NCI-H1417 treated with DMSO at 0.1 percent for 48 hours (cell line): ENCODE results near the gene ACCSL.

ENCODE experiments used
- DNase-seq: peaks from one replicate; lab custom pipeline; 2025; lab: John Stamatoyannopoulos, UW

The ACCSL gene

DNA sequence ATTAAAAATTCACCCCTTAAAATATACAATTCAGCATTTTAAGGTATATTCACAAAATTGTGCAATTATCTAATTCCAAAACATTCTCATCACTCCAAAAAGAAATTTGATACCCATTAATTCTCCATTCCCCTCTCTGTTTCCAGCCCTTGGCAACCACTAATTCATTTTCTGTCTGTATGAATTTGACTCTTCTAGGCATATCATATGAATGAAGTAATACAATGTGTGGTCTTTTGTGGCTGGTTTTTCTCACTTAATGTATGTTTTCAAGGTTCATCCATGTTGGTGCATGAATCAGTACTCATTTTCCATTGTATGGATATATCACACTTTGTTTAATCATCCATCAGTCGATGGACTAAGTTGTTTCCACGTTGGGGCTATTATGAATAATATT lies 29.0 kb upstream of the ACCSL start:
- DNase-seq, result no peak

DNA sequence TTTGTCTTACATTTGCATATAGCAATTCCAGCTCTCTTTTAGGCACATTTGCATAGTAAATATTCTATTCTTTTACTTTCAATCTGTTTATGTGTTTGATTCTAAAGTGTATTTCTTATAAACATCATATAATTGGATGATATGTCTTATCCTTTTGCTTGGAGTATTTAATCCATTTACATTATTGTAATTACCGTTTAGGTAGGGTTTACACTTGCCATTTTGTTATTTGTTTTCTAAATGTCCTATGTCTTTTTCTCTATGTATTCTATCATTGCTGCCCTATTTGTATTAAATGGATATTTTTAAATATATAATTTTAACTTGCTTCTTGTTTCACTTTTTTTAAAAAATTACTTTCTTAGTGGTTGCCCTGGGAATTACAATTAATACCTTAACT lies 22.8 kb upstream of the ACCSL start:
- no peak for DNase-seq

DNA sequence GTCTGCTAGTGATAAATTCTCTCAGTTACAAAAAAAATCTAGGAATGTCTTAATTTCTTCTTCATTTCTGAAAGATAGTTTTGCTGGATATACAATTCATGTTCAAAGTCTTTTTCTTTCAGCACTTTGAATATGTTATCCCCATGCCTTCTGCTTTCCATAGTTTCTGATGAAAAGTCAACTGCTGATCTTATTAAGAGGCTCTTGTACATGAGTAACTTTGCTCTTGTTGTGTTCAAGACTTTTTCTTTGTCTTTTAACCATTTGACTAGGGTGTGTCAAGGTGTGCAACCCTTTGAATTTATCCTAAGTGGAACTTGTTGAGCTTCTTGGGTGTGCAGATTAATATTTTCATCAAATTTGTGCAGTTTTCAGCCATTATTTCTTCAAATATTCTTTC lies 22.1 kb upstream of the ACCSL start:
- no peak for DNase-seq

DNA sequence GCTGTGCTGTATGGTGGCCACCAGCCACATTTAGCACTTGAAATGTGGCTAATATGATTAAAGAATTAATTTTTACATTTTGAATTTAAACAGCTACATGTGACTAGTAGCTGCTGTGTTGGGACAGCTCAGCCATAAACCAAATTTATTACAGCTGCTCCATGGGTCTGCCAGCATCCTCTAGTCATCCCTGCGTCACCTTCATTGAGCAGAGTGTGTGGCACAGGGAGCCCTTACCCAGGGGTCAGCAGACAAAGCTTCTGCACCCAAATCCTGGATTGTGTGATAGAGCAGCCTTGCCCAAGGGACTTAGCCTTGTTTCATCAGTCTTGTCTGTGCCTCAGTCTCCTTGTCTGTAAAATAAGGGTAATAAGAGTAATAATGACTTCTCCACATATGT lies 19.4 kb upstream of the ACCSL start:
- DNase-seq, result no peak

DNA sequence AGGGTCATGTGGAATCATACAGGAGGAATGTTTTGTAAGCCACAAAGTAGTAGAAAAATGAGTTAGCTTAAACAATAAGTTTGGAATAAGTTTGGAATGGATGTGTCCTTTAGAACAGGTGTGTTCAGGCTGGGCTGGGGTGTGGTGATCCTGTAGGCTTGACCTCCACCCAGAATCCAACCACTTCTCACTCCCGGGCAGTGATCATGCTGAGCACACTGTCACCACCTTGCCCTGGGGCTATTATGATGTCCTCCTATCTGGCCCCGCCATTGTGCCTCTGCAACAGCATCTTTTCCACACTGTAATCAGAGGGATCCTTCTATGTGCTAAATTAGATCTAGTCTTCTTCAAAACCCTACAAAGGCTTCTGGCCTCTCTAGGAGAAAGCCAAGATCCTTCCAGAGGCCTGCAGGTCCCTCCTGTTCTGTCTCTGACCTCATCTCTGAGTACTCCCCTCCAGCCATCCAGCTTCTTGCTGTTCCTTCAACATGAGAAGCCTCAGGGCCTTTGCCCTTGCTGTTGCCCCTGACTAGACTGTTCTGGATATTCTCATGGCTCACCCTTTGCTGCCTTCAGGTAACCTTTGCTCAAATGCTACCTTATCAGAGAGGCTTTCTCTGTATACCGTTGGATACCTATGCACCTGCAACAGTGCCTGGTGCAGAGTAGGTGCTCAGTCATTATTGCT lies 18.8 kb upstream of the ACCSL start:
- no peak for DNase-seq

DNA sequence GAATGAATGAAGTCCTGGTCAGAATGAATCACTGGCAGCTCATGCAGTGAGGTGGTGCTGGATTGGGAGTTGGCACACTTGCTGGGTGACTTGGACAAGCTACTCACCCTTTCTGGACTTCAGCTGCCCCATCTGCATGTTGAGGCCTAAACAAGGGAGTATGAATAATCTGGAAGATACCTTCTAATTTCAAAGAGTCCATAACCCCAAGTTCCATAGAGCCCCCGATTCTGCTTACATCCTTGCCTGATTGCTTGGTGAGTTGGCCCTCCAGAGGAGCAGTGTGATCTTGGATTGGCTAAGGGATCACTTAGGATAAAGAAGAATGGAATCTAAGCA lies 18.3 kb upstream of the ACCSL start:
- no peak for DNase-seq

DNA sequence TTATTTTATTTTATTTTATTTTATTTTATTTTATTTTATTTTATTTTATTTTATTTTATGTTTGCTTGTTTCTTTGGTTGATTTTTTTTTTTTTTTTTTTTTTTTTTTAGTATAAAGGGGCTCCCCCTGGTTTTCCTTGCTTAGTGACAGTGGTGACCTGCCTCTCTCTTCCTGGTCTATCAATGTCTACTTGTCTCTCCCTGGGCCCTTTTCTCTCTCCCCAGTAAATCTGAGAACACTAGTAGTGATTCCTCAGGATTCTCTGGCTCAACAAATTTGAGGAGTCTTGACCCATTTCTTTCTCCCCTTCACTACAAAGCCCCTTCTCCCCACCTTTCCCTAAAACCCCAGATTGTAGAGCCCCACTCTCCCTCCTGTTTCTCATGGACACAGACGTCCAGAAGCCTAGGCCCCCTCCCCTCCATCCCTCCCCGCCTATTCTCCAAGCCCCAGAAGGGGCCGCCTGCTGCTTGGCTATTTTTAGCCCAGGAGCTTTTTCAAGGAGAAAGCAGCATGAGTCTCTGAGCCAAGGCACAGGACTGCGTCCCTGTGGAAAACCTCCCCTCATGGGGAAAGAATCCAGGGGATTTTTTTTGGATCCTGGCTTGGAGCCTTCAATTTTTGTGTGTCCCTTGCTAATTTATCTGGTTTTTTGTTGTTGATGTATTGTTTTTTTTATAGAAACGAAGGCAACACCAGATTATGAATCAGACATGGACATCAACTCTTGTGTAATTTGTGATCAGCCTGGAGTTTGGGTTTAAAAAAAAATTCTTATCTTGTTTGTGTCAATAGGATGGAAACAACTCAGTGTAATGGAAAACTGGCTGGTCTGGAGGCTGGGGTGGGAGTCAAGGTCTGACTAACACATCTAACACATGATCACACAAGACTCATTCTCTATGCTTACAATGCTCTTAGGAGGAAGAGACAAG lies 17.5 kb upstream of the ACCSL start:
- no peak for DNase-seq

DNA sequence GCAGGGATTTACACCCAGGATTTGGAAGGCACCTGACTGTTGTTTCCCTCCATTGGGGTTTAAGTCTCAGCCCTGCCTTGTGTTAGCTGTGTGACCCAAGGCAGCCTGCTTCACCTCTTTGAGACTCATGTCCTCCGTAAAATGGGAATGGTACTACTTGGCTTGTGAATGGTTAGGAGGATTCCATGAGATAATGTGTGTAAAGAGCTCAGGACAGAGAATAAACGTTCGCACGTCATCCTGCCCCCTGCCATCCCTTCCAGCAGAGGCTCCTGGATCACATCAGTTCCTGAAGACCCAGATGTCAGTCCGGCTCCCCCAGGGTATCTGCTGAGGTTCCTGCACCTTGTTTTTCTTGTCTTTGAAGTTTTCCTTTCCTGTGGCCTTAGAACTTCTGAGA lies 16.8 kb upstream of the ACCSL start:
- no peak for DNase-seq

DNA sequence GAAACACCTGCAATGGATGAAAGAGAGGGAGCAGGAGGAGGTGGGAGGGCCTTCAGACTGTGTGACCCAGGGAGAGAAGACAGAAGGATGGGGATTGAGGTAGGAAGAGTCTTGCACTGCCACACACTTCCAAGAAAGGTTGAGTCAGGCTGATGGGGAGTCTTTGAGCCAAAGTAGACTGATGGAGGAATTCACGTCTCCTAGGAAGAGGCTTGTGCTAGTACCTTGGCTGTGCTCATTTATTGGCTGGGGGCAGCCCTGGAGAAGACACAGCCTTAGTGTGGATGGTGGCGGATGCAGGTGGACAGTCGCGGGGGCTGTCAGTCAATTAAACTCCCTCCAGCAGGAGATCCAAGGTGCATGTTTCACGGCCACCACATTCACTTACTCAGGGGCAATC lies 16.2 kb upstream of the ACCSL start:
- DNase-seq, result no peak

DNA sequence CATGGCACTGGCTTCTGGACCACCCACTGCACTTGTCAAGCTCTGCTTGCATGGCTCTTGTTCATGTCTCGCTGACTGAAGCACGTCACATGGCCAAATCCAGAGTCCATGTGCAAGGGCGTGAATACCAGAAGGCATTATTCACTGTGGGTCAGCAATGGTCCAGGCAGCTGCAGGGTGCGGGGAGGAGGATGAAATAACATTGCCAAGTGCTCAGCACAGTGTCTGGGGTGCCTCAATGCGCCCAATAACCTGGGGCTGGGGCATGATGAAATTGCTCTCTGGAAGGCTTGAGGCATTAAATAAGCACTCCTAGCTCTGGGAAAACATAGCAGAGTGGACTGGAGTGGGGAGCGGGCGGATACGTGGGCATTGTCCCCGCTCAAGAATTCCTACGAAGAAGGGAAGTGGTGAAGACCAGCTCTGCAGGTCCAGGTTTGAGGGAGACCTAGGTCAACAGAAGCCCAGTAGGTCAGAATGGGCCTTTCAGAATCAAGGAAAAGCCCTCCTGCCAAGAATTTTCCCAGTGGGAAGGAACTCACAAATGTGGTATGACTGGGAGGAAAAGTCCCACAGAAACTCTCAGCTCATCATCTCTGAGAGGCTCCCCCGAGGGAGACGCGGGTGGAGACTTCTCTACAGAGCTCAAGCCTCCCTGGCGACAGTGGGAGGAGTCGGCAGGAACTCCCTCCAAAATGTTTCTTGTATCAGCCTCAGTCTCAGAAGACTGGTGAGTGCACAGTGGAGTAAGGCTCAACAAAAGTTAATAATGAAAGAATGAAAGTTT lies 15.3 kb upstream of the ACCSL start:
- no peak for DNase-seq

DNA sequence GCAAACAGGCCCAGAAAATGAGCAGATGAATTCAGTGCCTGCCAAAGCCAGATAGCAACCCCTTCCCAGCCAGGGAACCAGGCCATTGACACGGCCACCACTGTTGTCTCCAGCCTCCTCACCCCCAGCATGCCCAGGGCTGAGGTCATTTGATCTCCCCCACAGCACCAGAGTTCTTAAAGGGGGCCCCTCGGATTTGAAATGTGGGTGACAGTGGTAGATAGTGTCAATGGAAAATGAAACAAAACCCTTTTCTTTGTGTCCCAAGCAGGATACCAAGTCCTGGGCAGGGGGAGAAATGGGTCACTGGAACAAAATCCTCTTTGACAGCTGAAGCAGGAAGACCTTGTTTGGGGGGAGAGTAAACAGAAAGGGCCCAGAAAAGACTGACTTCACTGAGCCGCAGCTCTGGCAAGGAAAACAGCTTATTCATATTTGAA lies 14.3 kb upstream of the ACCSL start:
- no peak for DNase-seq

DNA sequence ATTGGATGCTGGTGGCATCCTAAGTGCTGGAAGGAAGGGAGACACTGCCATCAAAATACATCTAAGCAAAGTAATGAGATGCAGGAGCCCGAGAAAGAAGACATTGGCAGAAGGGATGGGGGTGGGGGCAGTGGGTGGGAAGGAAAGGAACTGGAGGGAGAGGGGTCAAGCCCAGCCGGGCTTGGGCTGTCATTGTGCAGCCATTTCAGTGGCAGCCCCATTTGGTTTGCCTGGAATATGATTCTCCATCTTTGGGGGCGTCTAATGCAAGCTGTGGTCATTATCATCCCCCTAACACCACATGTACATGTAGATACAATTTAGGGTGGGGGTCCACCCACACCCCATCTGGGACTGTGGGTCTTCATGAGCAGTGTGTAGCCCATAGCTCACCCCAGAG lies 13.9 kb upstream of the ACCSL start:
- DNase-seq, result no peak

DNA sequence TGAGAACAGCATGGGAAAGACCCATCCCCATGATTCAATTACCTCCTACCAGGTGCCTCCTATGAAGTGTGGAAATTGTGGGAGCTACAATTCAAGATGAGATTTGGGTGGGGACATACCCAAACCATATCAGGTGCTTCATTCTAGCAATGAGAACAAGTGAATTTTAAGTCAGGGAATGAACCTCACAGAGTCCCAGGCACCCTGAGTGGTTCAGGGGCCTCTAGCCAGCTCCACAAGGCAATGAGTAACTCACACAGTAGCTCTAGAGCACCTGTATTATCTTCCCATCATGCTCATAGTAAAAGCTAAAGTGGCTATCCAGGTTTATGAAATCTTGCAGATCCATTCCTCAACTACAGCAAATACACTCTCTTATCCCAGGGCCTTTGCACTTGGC lies 13.1 kb upstream of the ACCSL start:
- no peak for DNase-seq

DNA sequence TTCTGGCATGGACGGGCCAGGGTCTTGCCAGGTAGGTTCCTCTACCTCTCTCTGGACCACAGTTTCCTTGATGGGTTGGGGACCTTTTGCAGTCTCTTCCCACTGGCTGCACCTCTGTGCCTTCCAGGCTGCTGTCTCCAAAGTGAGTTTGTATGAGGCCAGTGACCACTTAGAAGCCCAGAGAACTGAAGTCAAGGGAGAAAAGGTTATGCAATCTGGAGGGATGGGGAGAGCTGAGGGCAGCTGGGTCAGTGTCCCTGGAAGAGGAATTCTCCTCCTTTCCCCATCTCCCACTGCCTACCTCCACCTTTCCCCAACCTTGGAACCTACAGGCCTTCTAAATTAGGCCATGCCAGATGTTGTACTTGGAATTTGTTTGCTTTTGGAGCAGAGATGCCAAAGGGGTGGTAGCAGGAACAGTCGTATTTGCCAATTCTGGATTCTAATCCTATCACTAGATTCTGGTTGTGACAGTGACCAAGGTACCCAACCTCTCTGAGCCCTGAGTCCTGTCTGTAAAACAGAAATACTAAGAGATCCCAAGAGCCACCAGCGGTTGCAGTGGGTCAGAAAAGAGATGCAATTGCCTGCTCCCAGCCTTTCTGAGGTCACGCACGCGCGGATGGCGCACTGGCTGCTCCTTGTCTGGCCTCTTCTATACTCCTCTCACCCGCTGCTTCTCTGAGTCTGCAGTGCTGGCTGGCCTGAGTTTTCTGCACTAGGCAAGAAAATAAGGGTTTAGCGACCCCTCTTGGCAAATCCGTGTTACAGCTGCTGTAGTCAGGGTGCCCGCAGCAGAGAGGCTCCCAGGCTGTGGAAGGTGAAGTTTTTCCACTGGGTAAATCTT lies 10.7 kb upstream of the ACCSL start:
- peak; percentile 46 for DNase-seq

DNA sequence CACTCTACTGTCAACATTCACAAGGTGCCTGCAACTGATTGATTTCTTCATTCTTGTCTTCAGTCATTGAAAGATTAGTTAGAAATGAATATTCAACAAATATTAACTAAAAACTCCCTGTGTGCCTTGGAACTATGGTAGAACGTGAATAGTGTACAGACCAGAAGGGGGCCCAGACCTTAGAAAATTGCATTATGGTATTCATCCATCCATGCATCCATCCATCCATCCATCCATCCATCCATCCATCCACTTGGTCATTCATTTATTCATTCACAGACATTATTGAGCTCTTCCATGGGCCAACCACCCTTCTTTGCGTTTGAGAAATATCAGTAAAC lies 10.2 kb upstream of the ACCSL start:
- no peak for DNase-seq

DNA sequence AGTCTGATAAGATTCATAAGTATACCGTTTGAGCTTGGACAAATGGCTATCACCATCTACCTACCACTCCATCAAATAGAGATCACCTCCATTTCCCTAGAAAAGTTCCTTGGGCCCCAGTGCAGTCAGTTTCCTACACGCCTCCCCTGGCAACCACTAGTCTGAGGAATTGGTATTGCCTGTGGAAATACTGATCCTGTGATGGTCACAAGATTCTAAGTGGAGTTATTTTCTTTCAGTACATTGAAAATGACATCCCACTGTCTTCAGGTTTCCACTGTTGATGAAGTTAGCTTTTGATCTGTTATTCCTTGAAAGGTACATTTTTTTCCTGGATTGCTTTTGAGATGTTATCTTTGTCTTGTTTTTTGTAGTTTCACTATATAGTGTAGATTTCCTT lies 4.6 kb upstream of the ACCSL start:
- no peak for DNase-seq

DNA sequence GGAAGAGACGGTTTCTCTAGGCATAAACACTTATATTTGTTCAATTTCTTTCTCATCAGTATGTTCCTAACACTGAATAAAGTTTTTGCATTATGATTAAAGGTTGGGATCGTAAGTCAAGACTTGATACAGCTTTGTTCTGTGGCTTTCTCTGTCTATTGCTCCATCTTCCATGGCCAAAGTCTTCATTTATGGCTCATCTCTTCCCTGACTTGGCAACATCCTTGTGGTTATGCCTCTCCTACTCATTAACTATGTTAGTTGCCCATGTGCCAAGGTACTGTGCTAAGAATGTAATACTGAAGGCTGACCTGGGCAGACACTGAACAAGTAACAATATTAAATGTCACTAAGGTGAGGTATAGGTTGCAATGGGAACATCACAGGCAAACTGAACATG lies 1.6 kb upstream of the ACCSL start:
- DNase-seq, result no peak

DNA sequence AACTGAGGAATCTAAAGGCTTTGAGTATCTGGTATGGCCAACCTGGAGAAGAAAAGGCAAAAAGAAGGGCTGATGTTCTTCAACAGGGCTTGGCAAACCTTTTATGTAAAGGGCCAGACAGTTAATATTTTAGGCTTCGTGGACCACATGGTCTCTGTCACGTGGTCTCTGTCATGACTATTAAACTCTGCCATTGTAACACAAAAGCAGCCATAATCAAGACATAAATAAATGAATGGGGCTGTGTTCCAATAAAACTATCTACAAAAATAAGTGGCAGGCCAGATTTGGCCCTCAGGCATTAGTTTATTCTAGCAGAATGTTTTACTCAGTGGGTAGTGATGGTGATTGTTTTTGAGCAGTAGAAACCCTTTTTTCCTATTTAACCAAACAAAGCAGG lies 483 bp upstream of the ACCSL start:
- no peak for DNase-seq

DNA sequence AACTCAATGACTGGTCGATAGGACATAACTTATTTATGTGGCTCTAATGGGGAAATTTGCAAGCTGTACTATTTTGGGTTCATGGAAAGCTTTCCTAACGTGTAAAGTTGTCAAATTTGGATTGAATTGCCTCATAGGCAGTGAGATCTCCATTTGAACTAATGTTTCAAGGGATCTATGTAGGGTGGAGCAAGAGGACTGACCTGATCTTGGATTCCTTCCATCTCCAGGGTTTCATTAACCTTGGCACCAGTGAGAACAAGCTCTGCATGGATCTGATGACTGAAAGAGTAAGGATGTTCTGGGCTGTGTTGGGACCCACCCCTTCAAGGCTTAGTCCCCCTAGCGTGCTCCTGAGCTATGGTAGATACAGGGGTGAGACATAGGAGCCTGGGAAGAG lies 2.1 kb downstream of the ACCSL start:
- no peak for DNase-seq

DNA sequence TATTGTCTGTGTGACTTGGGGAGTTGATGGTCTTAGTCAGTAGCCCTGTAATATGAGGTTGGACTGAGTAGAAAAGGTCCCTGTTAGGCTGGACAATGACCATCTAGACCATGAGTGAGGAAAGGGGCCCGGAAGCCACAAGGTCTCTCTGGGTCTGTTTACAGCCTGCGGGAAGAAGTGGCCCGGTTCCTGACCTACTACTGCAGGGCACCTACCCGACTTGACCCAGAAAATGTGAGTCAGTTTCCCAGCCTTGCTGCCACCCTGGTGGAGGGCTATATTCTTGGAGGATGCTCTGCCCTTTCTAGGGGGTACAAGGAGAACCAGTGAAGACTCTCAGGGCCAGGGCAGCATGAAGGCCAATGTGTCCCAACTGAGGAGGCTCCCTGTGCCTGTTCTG lies 3.4 kb downstream of the ACCSL start:
- DNase-seq, result no peak

DNA sequence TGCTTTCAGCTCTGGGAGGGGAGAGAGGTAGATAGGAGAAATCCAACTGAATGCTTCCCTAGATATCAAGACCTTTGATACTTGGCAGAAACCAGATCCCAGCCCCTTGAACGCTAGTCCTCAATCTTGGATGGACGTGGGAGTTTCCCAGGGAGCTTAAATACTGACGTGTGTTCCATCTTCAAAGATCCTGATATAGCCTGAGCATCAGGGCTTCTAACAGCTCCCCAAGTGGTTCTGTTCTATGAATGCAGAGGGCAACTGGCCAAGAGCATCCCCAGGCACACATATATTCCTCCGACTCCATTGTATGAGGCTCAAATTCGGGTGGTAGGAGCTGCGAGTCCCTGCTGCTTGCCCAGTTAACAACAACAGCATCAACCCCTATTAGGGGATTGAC lies 9.6 kb downstream of the ACCSL start:
- no peak for DNase-seq

DNA sequence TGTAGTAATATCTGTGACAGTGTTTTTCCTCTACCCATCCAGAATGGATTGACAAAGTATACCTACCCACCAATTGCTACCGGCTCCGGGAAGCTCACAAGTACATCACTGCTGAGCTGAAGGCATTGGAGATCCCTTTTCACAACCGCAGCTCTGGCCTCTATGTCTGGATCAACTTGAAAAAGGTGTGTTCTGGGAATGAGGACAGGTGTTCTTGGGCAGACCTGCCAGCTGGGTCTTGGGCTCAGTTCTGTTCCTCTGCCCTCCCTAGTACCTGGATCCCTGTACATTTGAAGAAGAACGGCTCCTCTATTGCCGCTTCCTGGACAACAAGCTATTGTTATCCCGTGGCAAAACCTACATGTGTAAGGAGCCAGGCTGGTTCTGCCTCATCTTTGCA lies 10.5 kb downstream of the ACCSL start:
- DNase-seq, result no peak
